Liver (tissue), 9 donors: ENCODE data around the gene CHIT1. TPM values are rescaled to one million over a fixed set of nuclear protein-coding genes. Genes with fewer than 3 reads are reported as not detected.
A peak's percentile ranks its signal among the peaks of the same experiment; 100 is the strongest.

Experiments used
- DNase-seq: peaks from one replicate; pipeline ENCODE4 v3.0.0-alpha.2; 2017; ENCODE audit warnings: low spot score
- H3K27ac ChIP-seq, 2 donors: one replicate each; pipeline ENCODE4 v1.7.0; 2013; ENCODE audit warnings: inconsistent platforms in 2 of 2, low read length in 2 of 2, control low read depth in 1 of 2, low read depth in 1 of 2, mild to moderate bottlenecking in 1 of 2
- H3K27me3 ChIP-seq, 4 donors: one replicate each; pipeline versions ENCODE4 v1.6.1 to v1.7.0; 2013; ENCODE audit warnings: low read length in 3 of 4, inconsistent platforms in 1 of 4, mild to moderate bottlenecking in 1 of 4, moderate library complexity in 1 of 4; ENCODE audit not compliant: control insufficient read depth in 4 of 4, insufficient read depth in 4 of 4
- H3K36me3 ChIP-seq, 4 donors: one replicate each; pipeline versions ENCODE4 v1.6.1 to v1.7.0; 2013; ENCODE audit warnings: low read length in 3 of 4, mild to moderate bottlenecking in 3 of 4, low read depth in 1 of 4, moderate library complexity in 1 of 4; ENCODE audit not compliant: control insufficient read depth in 4 of 4, insufficient read depth in 3 of 4
- H3K4me1 ChIP-seq, 4 donors: one replicate each; pipeline versions ENCODE4 v1.6.1 to v1.7.0; 2013; ENCODE audit warnings: low read length in 3 of 4, mild to moderate bottlenecking in 3 of 4, moderate library complexity in 1 of 4; ENCODE audit not compliant: control insufficient read depth in 4 of 4, insufficient read depth in 4 of 4
- H3K4me3 ChIP-seq, 3 donors: one replicate each; pipeline versions ENCODE4 v1.6.1 to v1.7.0; 2013; ENCODE audit warnings: low read length in 3 of 3, control low read depth in 1 of 3, low read depth in 1 of 3, mild to moderate bottlenecking in 1 of 3
- H3K9ac ChIP-seq, 2 donors: one replicate each; pipeline ENCODE4 v1.7.0; 2013; ENCODE audit warnings: low read length in 2 of 2, mild to moderate bottlenecking in 2 of 2, moderate library complexity in 2 of 2, control low read depth in 1 of 2, low read depth in 1 of 2
- H3K9me3 ChIP-seq, 4 donors: one replicate each; pipeline versions ENCODE4 v1.6.1 to v1.7.0; 2013; ENCODE audit warnings: low read length in 3 of 4; ENCODE audit not compliant: control insufficient read depth in 4 of 4
- ATF3 ChIP-seq: IDR thresholded peaks from 2 replicates; pipeline ENCODE4 v1.6.1; 2016; ENCODE audit warnings: antibody characterized with exemption
- EGR1 ChIP-seq, 2 donors: IDR thresholded peaks; 2 replicates each; pipeline ENCODE4 v1.6.1; 2016 to 2018; ENCODE audit warnings: antibody characterized with exemption in 2 of 2, low read depth in 2 of 2
- FOXA1 ChIP-seq: IDR thresholded peaks from 2 replicates; pipeline ENCODE4 v1.6.1; 2016; ENCODE audit warnings: antibody characterized with exemption
- GABPA ChIP-seq, 2 donors: IDR thresholded peaks in 1 of 2; conservative IDR thresholded peaks in 1 of 2; 2 replicates each; pipeline ENCODE4 v1.6.1; 2016; ENCODE audit warnings: antibody characterized with exemption in 2 of 2, mild to moderate bottlenecking in 1 of 2, moderate library complexity in 1 of 2
- HNF4A ChIP-seq, 2 donors: conservative IDR thresholded peaks; 2 replicates each; pipeline ENCODE4 v1.6.1; 2016; ENCODE audit warnings: antibody characterized with exemption in 2 of 2, mild to moderate bottlenecking in 2 of 2
- HNF4G ChIP-seq: IDR thresholded peaks from 2 replicates; pipeline ENCODE4 v1.6.1; 2016; ENCODE audit warnings: antibody characterized with exemption
- JUND ChIP-seq, 2 donors: IDR thresholded peaks; 2 replicates each; pipeline ENCODE4 v1.6.1; 2016; ENCODE audit warnings: antibody characterized with exemption in 2 of 2
- MAX ChIP-seq: IDR thresholded peaks from 2 replicates; pipeline ENCODE4 v1.6.1; 2016; ENCODE audit warnings: antibody characterized with exemption
- NR2F2 ChIP-seq: IDR thresholded peaks from 2 replicates; pipeline ENCODE4 v1.6.1; 2016; ENCODE audit warnings: antibody characterized with exemption
- RAD21 ChIP-seq, 2 donors: IDR thresholded peaks; 2 replicates each; pipeline ENCODE4 v1.6.1; 2016; ENCODE audit warnings: antibody characterized with exemption in 2 of 2, mild to moderate bottlenecking in 2 of 2
- REST ChIP-seq: IDR thresholded peaks from 2 replicates; pipeline ENCODE4 v1.6.1; 2016; ENCODE audit warnings: antibody characterized with exemption, mild to moderate bottlenecking
- RXRA ChIP-seq, 2 donors: IDR thresholded peaks; 2 replicates each; pipeline ENCODE4 v1.6.1; 2017 to 2018; ENCODE audit warnings: antibody characterized with exemption in 2 of 2, mild to moderate bottlenecking in 1 of 2
- SP1 ChIP-seq: IDR thresholded peaks from 2 replicates; pipeline ENCODE4 v1.6.1; 2018; ENCODE audit warnings: antibody characterized with exemption, mild to moderate bottlenecking
- TAF1 ChIP-seq: conservative IDR thresholded peaks from 2 replicates; pipeline ENCODE4 v1.6.1; 2016; ENCODE audit warnings: antibody characterized with exemption, mild to moderate bottlenecking
- YY1 ChIP-seq: IDR thresholded peaks from 2 replicates; pipeline ENCODE4 v1.6.1; 2016; ENCODE audit warnings: antibody characterized with exemption, mild to moderate bottlenecking
- ZBTB33 ChIP-seq: IDR thresholded peaks from 2 replicates; pipeline ENCODE4 v1.6.1; 2016; ENCODE audit warnings: antibody characterized with exemption
- whole genome bisulfite sequencing: extraction: QIAGEN DNeasy Blood & Tissue Kit; methylation state at CpG from one replicate; pipeline ENCODE4 v1.1.7; 2013; 5-methylcytosine and 5-hydroxymethylcytosine counted together
- polyA plus RNA-seq, 2 donors: library from polyadenylated mRNA; stranded (reverse) in 1 of 2; unstranded in 1 of 2; fragments of 200-250 nt in 1 of 2; fragments of >200 nt in 1 of 2; fragmentation: Nextera tagmentation in 1 of 2; extraction: Ambion mirVana in 1 of 2; gene quantifications; one replicate each; pipeline versions ENCODE4 v1.2.1 to v1.2.3, GENCODE V29; 2013 to 2015
- total RNA-seq, 2 donors: library from RNA; depleted of rRNA; stranded (reverse); fragments of >200 nt; gene quantifications; one replicate each; pipeline ENCODE4 v1.2.3, GENCODE V29; 2014
- donor health status: healthy.
- donor health status: healthy.
- donor health status: healthy.
- donor health status: healthy.
- donor health status: healthy.

CHIT1 gene
- total and polyA plus RNA-seq, 4 donors: under 0.01 to 0.07 TPM; not detected in 2

- no peak overlapping the region for H3K9ac ChIP-seq
- TF ChIP-seq FOXA1: no peak
- TF ChIP-seq REST: no peak
- TF ChIP-seq SP1: no peak
- no peak for TF ChIP-seq HNF4G
- TF ChIP-seq EGR1 (IDR thresholded peaks at IDR 0.05; ENCODE audit: low read depth in 2 of 2): no peak
- no peak for TF ChIP-seq HNF4A (conservative IDR thresholded peaks at IDR 0.05)
- no peak for TF ChIP-seq RAD21 (IDR thresholded peaks at IDR 0.05)
- TF ChIP-seq RXRA (IDR thresholded peaks at IDR 0.05): no peak
- no peak for TF ChIP-seq JUND (IDR thresholded peaks at IDR 0.05)
- TF ChIP-seq NR2F2: no peak
- no peak for TF ChIP-seq YY1
- no peak for TF ChIP-seq ATF3
- no peak for TF ChIP-seq TAF1
- no peak for TF ChIP-seq GABPA (IDR thresholded peaks at IDR 0.05 in 1 of 2, conservative IDR thresholded peaks at IDR 0.05 in 1 of 2)
- no peak for TF ChIP-seq ZBTB33
- H3K4me1 ChIP-seq: peaks cover 0 to 3% (median 0%) of the 10 kb centered on the region in 4 donors
- H3K4me3 ChIP-seq: no peak overlapping the region
- no peak overlapping the region for H3K27ac ChIP-seq
- 97% methylated on average over 5 of the region's 5 CpGs for WGBS
- H3K9me3 ChIP-seq: no peaks in the 10 kb centered on the region
- DNase-seq: no peak
- H3K36me3 ChIP-seq: no peaks in the 10 kb centered on the region
- no peaks in the 10 kb centered on the region for H3K27me3 ChIP-seq
Measured at GRCh38 chr1:203206129-203206687, 23.3 kb downstream of the CHIT1 start.

- no peaks in the 10 kb centered on the region for H3K27me3 ChIP-seq
- no peak overlapping the region for H3K27ac ChIP-seq
- H3K36me3 ChIP-seq: no peaks in the 10 kb centered on the region
- H3K4me3 ChIP-seq: no peak overlapping the region
- WGBS: 86% methylated on average over 2 of the region's 2 CpGs
- H3K4me1 ChIP-seq: peaks cover 0 to 13% (median 7%) of the 10 kb centered on the region in 4 donors
- no peak for DNase-seq
- no peak for TF ChIP-seq GABPA (IDR thresholded peaks at IDR 0.05 in 1 of 2, conservative IDR thresholded peaks at IDR 0.05 in 1 of 2)
- TF ChIP-seq TAF1: no peak
- no peak for TF ChIP-seq EGR1 (IDR thresholded peaks at IDR 0.05; ENCODE audit: low read depth in 2 of 2)
- no peak for TF ChIP-seq RAD21 (IDR thresholded peaks at IDR 0.05)
- no peak for TF ChIP-seq ATF3
- TF ChIP-seq YY1: no peak
- no peak for TF ChIP-seq MAX
- TF ChIP-seq FOXA1: no peak
- no peak for TF ChIP-seq JUND (IDR thresholded peaks at IDR 0.05)
- no peak for TF ChIP-seq HNF4A (conservative IDR thresholded peaks at IDR 0.05)
- TF ChIP-seq RXRA (IDR thresholded peaks at IDR 0.05): peak; percentile 15 to 56
- no peak for TF ChIP-seq REST
- TF ChIP-seq NR2F2: peak; percentile 61
- H3K9ac ChIP-seq: no peak overlapping the region
- no peaks in the 10 kb centered on the region for H3K9me3 ChIP-seq
Measured at GRCh38 chr1:203204756-203205155, 24.7 kb downstream of the CHIT1 start.
